A549 (cell line): Measurements from ENCODE around the gene CCL3.

Experiments
- CBX8 ChIP-seq: fragments of 200-600 bp; sonication (generic); IDR thresholded peaks from 2 replicates; pipeline ENCODE4 v1.6.1; 2016
- JUN ChIP-seq, 2 experiments: fragments of >200 bp; sonication (Bioruptor Twin); formaldehyde crosslinking; IDR thresholded peaks; 2 replicates in 1 of 2; 3 replicates in 1 of 2; pipeline ENCODE4 v1.6.1; 2016 to 2017
- POLR2A ChIP-seq: IDR thresholded peaks from 2 replicates; pipeline ENCODE4 v1.6.1; 2012; ENCODE audit warnings: mild to moderate bottlenecking, low read length
- TF ChIP-seq, protein P1 (sequence below): fragments of 200-600 bp; sonication (generic); IDR thresholded peaks from 2 replicates; pipeline ENCODE4 v1.6.1; 2016; ENCODE audit warnings: antibody characterized with exemption, mild to moderate bottlenecking, moderate library complexity
- TF ChIP-seq, protein P2 (sequence below): fragments of >200 bp; sonication (Bioruptor Twin); formaldehyde crosslinking; IDR thresholded peaks from 3 replicates; pipeline ENCODE4 v1.5.1; 2016

DNA sequence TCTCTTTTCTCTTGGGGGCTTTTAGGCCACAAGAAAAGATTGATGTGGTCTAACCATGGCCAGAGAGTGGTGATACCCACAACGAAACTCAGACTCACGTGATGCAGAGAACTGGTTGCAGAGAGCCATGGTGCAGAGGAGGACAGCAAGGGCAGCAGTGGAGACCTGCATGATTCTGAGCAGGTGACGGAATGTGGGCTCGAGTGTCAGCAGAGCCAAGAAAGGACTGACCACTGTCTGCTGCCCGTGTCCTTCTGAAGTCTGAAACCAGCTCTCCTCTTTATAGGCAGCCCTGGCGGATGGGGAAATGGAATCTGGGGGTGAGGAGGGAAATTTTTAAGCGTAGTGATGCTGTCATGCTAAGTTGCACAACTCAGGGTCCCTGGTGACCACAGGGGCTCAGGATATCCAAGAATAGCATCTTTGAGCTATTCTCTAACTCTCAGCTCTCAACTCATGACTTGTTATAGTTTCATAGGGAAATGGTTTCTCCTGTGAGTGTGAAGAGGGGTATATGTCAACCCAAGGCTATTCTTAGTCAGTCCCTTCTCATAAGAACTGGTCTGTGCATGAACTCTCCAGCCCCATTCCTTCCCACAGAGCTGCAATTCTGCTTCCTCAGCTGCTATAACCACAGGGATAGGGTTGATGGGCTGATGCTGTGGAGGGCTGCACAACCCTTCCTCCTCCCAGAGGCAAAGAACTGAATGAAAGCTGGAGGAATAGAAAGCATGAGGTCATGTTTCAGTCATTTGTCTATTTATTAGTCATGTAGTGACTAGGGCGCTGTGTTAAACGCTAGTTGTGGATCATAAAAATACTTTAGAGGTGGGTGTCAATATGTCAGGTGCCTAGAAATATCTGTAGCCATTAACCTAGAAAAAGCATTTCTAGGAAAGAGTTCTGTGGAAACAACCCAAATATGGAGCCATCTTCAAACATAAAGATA lies at the start of gene CCL3:
- TF ChIP-seq, protein P1, sequence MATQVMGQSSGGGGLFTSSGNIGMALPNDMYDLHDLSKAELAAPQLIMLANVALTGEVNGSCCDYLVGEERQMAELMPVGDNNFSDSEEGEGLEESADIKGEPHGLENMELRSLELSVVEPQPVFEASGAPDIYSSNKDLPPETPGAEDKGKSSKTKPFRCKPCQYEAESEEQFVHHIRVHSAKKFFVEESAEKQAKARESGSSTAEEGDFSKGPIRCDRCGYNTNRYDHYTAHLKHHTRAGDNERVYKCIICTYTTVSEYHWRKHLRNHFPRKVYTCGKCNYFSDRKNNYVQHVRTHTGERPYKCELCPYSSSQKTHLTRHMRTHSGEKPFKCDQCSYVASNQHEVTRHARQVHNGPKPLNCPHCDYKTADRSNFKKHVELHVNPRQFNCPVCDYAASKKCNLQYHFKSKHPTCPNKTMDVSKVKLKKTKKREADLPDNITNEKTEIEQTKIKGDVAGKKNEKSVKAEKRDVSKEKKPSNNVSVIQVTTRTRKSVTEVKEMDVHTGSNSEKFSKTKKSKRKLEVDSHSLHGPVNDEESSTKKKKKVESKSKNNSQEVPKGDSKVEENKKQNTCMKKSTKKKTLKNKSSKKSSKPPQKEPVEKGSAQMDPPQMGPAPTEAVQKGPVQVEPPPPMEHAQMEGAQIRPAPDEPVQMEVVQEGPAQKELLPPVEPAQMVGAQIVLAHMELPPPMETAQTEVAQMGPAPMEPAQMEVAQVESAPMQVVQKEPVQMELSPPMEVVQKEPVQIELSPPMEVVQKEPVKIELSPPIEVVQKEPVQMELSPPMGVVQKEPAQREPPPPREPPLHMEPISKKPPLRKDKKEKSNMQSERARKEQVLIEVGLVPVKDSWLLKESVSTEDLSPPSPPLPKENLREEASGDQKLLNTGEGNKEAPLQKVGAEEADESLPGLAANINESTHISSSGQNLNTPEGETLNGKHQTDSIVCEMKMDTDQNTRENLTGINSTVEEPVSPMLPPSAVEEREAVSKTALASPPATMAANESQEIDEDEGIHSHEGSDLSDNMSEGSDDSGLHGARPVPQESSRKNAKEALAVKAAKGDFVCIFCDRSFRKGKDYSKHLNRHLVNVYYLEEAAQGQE = no peak
- TF ChIP-seq POLR2A (no peak), CBX8 (no peak), JUN (IDR thresholded peaks at IDR 0.05) (no peak)
- TF ChIP-seq, protein P2, sequence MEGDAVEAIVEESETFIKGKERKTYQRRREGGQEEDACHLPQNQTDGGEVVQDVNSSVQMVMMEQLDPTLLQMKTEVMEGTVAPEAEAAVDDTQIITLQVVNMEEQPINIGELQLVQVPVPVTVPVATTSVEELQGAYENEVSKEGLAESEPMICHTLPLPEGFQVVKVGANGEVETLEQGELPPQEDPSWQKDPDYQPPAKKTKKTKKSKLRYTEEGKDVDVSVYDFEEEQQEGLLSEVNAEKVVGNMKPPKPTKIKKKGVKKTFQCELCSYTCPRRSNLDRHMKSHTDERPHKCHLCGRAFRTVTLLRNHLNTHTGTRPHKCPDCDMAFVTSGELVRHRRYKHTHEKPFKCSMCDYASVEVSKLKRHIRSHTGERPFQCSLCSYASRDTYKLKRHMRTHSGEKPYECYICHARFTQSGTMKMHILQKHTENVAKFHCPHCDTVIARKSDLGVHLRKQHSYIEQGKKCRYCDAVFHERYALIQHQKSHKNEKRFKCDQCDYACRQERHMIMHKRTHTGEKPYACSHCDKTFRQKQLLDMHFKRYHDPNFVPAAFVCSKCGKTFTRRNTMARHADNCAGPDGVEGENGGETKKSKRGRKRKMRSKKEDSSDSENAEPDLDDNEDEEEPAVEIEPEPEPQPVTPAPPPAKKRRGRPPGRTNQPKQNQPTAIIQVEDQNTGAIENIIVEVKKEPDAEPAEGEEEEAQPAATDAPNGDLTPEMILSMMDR = no peak
